GM18907 (cell line): ENCODE data around the gene MCM9.
"Not testable (repeated sequence)": the region's sequence is repeated elsewhere in the genome, so short reads cannot be mapped to it uniquely, and the experiment has no call there.

Experiments
- ATAC-seq: cut with Tn5 transposase; IDR thresholded peaks from one replicate; pipeline ENCODE4 v1.9.1; 2021; ENCODE audit warnings: mild to moderate bottlenecking, moderate library complexity; ENCODE audit not compliant: unreplicated experiment

The MCM9 gene

GRCh38 chr6:118775381-118775780 is 159.6 kb downstream of the MCM9 start:
- no peak for ATAC-seq

DNA sequence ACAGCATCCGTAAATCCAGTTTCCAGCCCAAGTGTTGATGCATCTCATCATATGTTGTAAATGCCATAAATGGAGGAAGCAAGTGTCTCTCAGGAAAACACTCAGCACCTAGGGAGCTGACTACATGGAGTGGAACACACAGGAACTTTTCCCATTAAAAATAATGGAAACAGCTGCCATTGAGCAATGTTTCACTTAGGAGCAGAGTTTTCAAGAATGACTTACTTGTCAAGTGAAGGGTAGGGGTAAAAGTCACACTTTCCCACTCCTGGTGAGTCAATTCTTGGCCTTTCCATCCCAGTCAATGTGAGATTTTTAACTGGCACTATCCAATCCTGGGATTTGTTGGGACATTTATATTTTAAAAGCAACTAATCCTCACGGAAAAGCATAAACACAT is 160.4 kb downstream of the MCM9 start:
- no peak for ATAC-seq

GRCh38 chr6:118772886-118773285 is 162.1 kb downstream of the MCM9 start:
- no peak for ATAC-seq

GRCh38 chr6:118771253-118771652 is 163.7 kb downstream of the MCM9 start:
- no peak for ATAC-seq

DNA sequence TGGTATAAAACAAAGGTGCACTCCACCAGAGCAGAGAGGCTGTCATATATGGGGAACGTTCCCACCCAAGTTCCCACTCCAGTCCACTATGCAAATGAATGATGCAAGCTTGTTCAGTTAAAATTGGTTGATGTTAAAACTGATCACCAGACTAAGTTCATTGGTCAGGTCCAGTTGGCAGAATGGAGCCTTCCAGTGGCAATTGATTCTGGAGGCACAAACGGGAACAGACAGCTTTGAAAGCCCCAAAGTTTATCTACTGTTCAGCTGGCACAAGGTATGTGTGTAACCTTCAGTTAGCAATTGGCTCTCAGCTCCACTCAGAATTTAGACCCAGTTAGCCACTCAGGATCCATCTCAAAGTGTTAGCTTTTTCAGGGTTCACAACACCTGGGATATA is 164.1 kb downstream of the MCM9 start:
- ATAC-seq: no peak

- ATAC-seq: no peak
These were observed 164.7 kb downstream of the MCM9 start for GRCh38 chr6:118770112-118770788.

GRCh38 chr6:118768904-118769325 is 166.0 kb downstream of the MCM9 start:
- ATAC-seq: no peak

- no peak for ATAC-seq
These were observed 166.5 kb downstream of the MCM9 start for GRCh38 chr6:118768441-118768840.

DNA sequence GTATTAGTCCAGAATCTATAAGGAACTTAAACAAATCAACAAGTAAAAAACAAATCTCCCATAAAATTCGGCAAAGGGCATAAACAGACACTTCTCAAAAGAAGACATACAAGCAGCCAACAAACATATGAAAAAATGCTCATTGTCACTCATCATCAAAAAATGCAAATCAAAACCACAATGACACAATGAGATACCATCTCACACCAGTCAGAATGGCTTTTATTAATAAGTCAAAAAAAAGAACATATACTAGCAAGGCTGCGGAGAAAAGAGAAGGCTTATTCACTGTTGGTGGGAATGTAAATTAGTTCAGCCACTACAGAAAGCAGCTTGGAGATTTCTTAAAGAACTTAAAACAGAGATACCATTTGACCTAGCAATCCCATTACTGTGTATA is 169.6 kb downstream of the MCM9 start:
- not testable (repeated sequence) for ATAC-seq

- ATAC-seq: no peak
These were observed 170.2 kb downstream of the MCM9 start for GRCh38 chr6:118764766-118765165.
